H1 (cell line): ENCODE data around the gene ABCG1. TPM values are rescaled to one million over a fixed set of nuclear protein-coding genes. Genes with fewer than 3 reads are reported as not detected.

Source experiments
- KDM1A ChIP-seq: fragments of 200-600, 300-600 bp; sonication (generic); IDR thresholded peaks from 2 replicates; pipeline ENCODE4 v1.7.1; 2016; ENCODE audit warnings: mild to moderate bottlenecking, low read length, borderline replicate concordance
- POLR2A ChIP-seq, 2 experiments: IDR thresholded peaks; 1 replicate in 1 of 2; 2 replicates in 1 of 2; pipeline ENCODE4 v1.6.1; 2011; ENCODE audit warnings: low read depth in 2 of 2, low read length in 2 of 2, mild to moderate bottlenecking in 2 of 2; ENCODE audit errors: control extremely low read depth in 1 of 2
- RNF2 ChIP-seq: fragments of 200-900, 300-1000 bp; sonication (generic); IDR thresholded peaks from 2 replicates; pipeline ENCODE4 v1.7.1; 2016; ENCODE audit warnings: borderline replicate concordance, low read depth, mild to moderate bottlenecking, antibody characterized with exemption, low read length; ENCODE audit not compliant: poor library complexity, severe bottlenecking; ENCODE audit errors: missing control alignments
- polyA plus RNA-seq, 7 experiments: library from polyadenylated mRNA; depleted of rRNA in 3 of 7; stranded (reverse) in 5 of 7; unstranded in 2 of 7; fragments of >200 nt in 5 of 7; fragments of 200-250 nt in 2 of 7; gene quantifications; 1 replicate in 5 of 7; 2 replicates in 1 of 7; 4 replicates in 1 of 7; pipeline versions ENCODE4 v1.2.1 to v1.2.3, GENCODE V29; 2011 to 2013; ENCODE audit warnings: missing spikeins in 2 of 7, mixed read lengths in 2 of 7
- total RNA-seq: library from RNA; stranded (reverse); fragmentation: NEBNext Ultra II Directional; extraction: Animal tissue kit (Norgen Biotek cat#: 25700); gene quantifications from 2 replicates; pipeline ENCODE4 v1.2.1, GENCODE V29; 2021

ABCG1 gene
- total and polyA plus RNA-seq, 2 of the 8 experiments (the other 6 are each of a cell fraction or from before 2014, with no cell fraction given), result 2.1 to 4.0 TPM

GRCh38 chr21:42316891-42317290 is 98.0 kb downstream of the ABCG1 start (continued):
- TF ChIP-seq RNF2 (no peak), KDM1A (no peak), POLR2A (IDR thresholded peaks at IDR 0.05; ENCODE audit: control extremely low read depth in 1 of 2, low read depth in 2 of 2, low read length in 2 of 2) (no peak)
- TF ChIP-seq, all 59 proteins: peak for 0
